A673 (cell line): ENCODE measurements around the gene GRAMD1A.

Source experiments
- CTCF ChIP-seq: fragments of 300-800, 200-600 bp; sonication (generic); conservative IDR thresholded peaks from 2 replicates; pipeline ENCODE4 v1.5.1; 2017; ENCODE audit warnings: low read depth, mild to moderate bottlenecking, antibody characterized with exemption, low read length, moderate library complexity, mixed read lengths
- EZH2 ChIP-seq: fragments of 200-600 bp; sonication (generic); IDR thresholded peaks from 2 replicates; pipeline ENCODE4 v1.6.1; 2017; ENCODE audit warnings: borderline replicate concordance, low read depth, mild to moderate bottlenecking, mixed read lengths, antibody characterized with exemption, low read length; ENCODE audit not compliant: poor library complexity, severe bottlenecking

DNA sequence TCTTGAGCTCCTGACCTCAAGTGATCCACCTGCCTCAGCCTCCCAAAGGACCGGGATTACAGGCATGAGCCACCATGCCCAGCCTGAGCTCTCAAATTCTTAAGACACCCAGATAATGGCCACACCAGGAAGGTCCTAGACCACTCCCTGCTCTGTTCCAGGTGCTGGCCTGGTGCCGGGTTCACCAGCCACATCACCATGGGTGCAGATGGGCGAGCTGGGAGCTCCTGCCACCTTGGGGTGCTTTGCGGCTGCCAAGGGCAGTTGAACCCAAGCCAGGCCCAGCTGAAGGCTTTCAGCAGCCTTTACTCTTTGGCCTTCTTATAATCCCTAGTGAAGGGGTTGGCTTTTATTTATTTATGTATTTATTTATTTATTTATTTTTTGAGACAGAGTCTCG, 46.3 kb downstream of the GRAMD1A start:
- no peak for TF ChIP-seq EZH2
- TF ChIP-seq CTCF = no peak
